Upper lobe of left lung (tissue), 6 donors: ENCODE data around the gene BICRAL. TPM values are rescaled to one million over a fixed set of nuclear protein-coding genes. Genes with fewer than 3 reads are reported as not detected.
"Not testable (repeated sequence)": the region's sequence is repeated elsewhere in the genome, so short reads cannot be mapped to it uniquely, and the experiment has no call there.

Experiments
- ATAC-seq, 2 donors: fragments of 200-7000 bp; cut with Tn5 transposase; one replicate each; pipeline ENCODE4 v1.9.1; 2022; ENCODE audit warnings: mild to moderate bottlenecking in 2 of 2, moderate library complexity in 2 of 2; ENCODE audit not compliant: low FRiP score in 2 of 2
- DNase-seq, 2 donors: peaks; one replicate each; pipeline ENCODE4 v3.0.0-alpha.2; 2019 to 2020
- H3K27ac ChIP-seq, 4 donors: fragments of 200-600 bp; sonication (generic); one replicate each; pipeline ENCODE4 v1.5.1; 2016 to 2019
- H3K27me3 ChIP-seq, 4 donors: fragments of 200-600 bp; sonication (generic); one replicate each; pipeline ENCODE4 v1.5.1; 2017 to 2019
- H3K36me3 ChIP-seq, 4 donors: fragments of 200-600 bp; sonication (generic); one replicate each; pipeline ENCODE4 v1.5.1; 2016 to 2019
- H3K4me1 ChIP-seq, 4 donors: fragments of 200-600 bp; sonication (generic); one replicate each; pipeline ENCODE4 v1.5.1; 2018 to 2019
- H3K4me3 ChIP-seq, 4 donors: fragments of 200-600 bp; sonication (generic); one replicate each; pipeline ENCODE4 v1.5.1; 2017 to 2019; ENCODE audit warnings: mild to moderate bottlenecking in 2 of 4, moderate library complexity in 1 of 4
- H3K9me3 ChIP-seq, 4 donors: fragments of 200-600 bp; sonication (generic); one replicate each; pipeline ENCODE4 v1.5.1; 2018 to 2019
- EP300 ChIP-seq, 4 donors: sonication (generic); formaldehyde crosslinking; IDR thresholded peaks; one replicate each; pipeline ENCODE4 v1.5.1; 2017; ENCODE audit warnings: antibody characterized with exemption in 4 of 4, control low read depth in 2 of 4
- POLR2A ChIP-seq, 4 donors: fragments of 450-650 bp; IDR thresholded peaks; one replicate each; pipeline ENCODE4 v1.5.1; 2016 to 2017; ENCODE audit warnings: antibody characterized with exemption in 4 of 4, mild to moderate bottlenecking in 2 of 4
- POLR2AphosphoS5 ChIP-seq, 2 donors: sonication (generic); formaldehyde crosslinking; IDR thresholded peaks; one replicate each; pipeline ENCODE4 v1.5.1; 2017; ENCODE audit warnings: antibody characterized with exemption in 2 of 2
- WGBS, 2 donors: methylation state at CpG; one replicate each; pipeline ENCODE4 v1.1.5; 2017 to 2018; 5-methylcytosine and 5-hydroxymethylcytosine counted together
- total RNA-seq, 6 donors: library from RNA; depleted of rRNA in 4 of 6; stranded (reverse); fragments of >200 nt in 4 of 6; gene quantifications; one replicate each; pipeline versions ENCODE4 v1.1.0 to v1.2.1, GENCODE V29; 2016 to 2021
- TF ChIP-seq, protein P1 (sequence below), 6 experiments: fragments of 450-650 bp in 4 of 6; fragments of 200-600 bp in 2 of 6; sonication (generic) in 2 of 6; IDR thresholded peaks; one replicate each; pipeline ENCODE4 v1.5.1; 2016 to 2019; ENCODE audit warnings: antibody characterized with exemption in 6 of 6
- donor health status: DM: no; HTN: no; CAD: no; lungs with moderate emphysema.
- donor health status: DM: no; HTN: yes; CAD: no; lungs with severe emphysema.

The BICRAL gene
- total RNA-seq, 6 donors from 2014 or later: 11.1 to 23.8 (median 14.9) TPM

DNA sequence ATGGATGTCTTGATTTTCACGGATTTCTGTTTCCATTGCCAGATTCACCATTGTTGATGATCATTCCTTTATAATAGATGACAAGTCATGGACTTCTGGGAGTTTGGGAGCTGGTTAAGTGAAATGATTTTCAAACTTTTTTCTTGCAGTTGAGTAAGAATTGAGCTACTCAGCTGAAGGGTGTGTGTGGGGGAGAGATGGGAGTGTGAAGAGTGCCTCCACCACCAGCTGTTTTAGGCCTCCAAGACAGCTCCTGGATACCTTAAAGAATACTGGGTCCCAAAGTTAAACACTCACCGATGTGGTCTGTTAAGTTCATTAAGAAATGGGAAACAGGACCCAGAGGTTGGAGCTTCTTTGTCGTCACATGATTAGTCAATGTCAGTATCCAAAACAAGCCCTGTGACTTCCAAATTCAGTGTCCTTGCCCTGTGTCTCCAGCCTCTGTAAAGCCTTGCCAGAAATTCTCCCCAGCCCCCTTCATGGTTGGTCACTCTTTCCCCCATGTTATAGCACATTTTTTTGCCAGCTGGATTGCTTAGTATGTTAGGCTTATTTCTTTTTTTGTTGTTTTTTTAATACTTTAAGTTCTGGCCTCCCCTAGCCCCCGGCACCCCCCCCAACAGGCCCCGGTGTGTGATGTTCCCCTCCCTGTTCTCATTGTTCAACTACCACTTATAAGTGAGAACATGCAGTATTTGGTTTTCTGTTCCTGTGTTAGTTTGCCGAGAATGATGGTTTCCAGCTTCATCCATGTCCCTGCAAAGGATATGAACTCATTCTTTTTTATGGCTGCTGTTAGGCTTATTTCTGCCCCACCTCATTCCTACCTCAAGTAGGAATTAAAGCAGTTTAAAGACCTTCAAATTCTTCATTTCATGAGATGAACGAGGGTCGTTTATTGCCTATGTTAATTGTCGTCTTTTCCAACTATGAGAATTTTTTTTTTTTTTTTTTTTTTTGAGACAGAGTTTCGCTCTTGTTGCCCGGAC lies 26.9 kb downstream of the BICRAL start:
- DNase-seq (no peak), ATAC-seq (no peak)
- peaks cover 4 to 17% (median 10%) of the 10 kb centered on the region in 4 donors for H3K4me1 ChIP-seq
- no peaks in the 10 kb centered on the region for H3K9me3 ChIP-seq
- TF ChIP-seq POLR2AphosphoS5 (IDR thresholded peaks at IDR 0.05) (no peak), POLR2A (IDR thresholded peaks at IDR 0.05) (no peak), EP300 (IDR thresholded peaks at IDR 0.05) (no peak)
- TF ChIP-seq, protein P1, sequence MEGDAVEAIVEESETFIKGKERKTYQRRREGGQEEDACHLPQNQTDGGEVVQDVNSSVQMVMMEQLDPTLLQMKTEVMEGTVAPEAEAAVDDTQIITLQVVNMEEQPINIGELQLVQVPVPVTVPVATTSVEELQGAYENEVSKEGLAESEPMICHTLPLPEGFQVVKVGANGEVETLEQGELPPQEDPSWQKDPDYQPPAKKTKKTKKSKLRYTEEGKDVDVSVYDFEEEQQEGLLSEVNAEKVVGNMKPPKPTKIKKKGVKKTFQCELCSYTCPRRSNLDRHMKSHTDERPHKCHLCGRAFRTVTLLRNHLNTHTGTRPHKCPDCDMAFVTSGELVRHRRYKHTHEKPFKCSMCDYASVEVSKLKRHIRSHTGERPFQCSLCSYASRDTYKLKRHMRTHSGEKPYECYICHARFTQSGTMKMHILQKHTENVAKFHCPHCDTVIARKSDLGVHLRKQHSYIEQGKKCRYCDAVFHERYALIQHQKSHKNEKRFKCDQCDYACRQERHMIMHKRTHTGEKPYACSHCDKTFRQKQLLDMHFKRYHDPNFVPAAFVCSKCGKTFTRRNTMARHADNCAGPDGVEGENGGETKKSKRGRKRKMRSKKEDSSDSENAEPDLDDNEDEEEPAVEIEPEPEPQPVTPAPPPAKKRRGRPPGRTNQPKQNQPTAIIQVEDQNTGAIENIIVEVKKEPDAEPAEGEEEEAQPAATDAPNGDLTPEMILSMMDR (IDR thresholded peaks at IDR 0.05): no peak
- 69 to 73% methylated on average over 11 of the region's 11 CpGs for WGBS, 2 donors
- H3K27me3 ChIP-seq: no peaks in the 10 kb centered on the region
- no peak overlapping the region for H3K4me3 ChIP-seq
- peak overlapping the region in 2 of 4 donors; percentile 30 for H3K27ac ChIP-seq
- peaks cover 0 to 11% (median 0%) of the 10 kb centered on the region in 4 donors for H3K36me3 ChIP-seq

DNA sequence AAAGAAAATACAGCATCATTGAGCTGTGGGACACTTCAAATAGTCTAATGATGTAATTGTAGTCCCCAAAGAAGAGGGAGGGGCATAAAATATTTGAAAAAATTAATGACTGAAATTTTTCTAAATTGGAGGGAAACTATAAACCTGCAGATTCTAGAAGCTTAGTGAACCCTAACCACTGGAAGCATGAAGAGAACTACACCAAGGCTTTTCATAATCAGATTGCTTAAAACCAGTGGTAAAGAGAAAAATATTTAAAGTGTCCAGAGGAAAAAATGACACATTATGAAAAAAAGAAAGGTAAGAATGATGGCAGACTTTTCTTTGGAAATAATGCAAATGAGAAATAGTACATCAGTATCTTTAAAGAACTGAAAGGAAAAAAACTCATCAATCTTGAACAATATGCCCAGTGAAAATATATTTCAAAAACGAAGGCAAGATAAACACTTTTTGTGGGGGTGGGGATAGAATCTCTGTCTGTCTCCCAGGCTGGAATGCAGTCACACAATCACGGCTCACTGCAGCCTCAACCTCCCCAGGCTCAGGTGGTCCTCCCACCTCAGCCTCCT lies 31.3 kb downstream of the BICRAL start:
- Histone ChIP-seq H3K4me3 (no peak overlapping the region), H3K27ac (no peak overlapping the region), H3K27me3 (no peaks in the 10 kb centered on the region), H3K4me1 (peaks cover 4 to 17% (median 10%) of the 10 kb centered on the region in 4 donors), H3K9me3 (no peaks in the 10 kb centered on the region), H3K36me3 (peaks cover 0 to 11% (median 0%) of the 10 kb centered on the region in 4 donors)
- TF ChIP-seq EP300 (IDR thresholded peaks at IDR 0.05) (no peak), POLR2A (IDR thresholded peaks at IDR 0.05) (no peak), POLR2AphosphoS5 (IDR thresholded peaks at IDR 0.05) (no peak)
- 75 to 77% methylated on average over 2 of the region's 2 CpGs for WGBS, 2 donors
- ATAC-seq (no peak), DNase-seq (no peak)

DNA sequence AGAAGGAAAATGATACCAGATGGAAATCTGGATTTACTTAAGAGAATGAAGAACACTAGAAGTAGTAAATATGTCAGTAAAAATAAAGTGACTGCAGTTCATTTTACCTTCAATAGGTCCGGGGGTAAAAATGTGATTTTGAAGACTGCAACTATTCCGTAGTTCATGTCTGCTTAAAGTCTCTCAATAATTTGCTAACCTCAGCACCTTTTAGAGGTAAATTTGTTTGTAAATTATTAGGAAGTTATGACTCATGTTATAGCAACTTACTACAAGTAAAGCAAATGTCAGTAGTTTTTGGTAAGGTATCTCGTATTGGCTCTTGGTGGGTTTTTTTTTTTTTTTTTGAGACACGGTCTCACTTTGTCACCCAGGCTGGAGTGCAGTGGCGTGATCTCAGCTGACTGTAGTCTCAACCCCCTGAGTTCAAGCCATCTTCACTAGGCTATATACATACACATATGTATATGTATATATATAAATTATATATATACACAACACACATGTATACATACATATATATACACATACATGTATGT lies 32.1 kb downstream of the BICRAL start:
- TF ChIP-seq POLR2AphosphoS5 (IDR thresholded peaks at IDR 0.05) (no peak), EP300 (IDR thresholded peaks at IDR 0.05) (no peak), POLR2A (IDR thresholded peaks at IDR 0.05) (no peak)
- TF ChIP-seq, protein P1 (IDR thresholded peaks at IDR 0.05): no peak
- ATAC-seq (no peak), DNase-seq (no peak)
- no peaks in the 10 kb centered on the region for H3K27me3 ChIP-seq
- H3K4me1 ChIP-seq: peaks cover 4 to 12% (median 8%) of the 10 kb centered on the region in 4 donors
- H3K36me3 ChIP-seq: peaks cover 0 to 11% (median 0%) of the 10 kb centered on the region in 4 donors
- 90 to 93% methylated on average over 5 of the region's 5 CpGs for WGBS, 2 donors
- H3K9me3 ChIP-seq: no peaks in the 10 kb centered on the region
- no peak overlapping the region for H3K4me3 ChIP-seq
- no peak overlapping the region for H3K27ac ChIP-seq

DNA sequence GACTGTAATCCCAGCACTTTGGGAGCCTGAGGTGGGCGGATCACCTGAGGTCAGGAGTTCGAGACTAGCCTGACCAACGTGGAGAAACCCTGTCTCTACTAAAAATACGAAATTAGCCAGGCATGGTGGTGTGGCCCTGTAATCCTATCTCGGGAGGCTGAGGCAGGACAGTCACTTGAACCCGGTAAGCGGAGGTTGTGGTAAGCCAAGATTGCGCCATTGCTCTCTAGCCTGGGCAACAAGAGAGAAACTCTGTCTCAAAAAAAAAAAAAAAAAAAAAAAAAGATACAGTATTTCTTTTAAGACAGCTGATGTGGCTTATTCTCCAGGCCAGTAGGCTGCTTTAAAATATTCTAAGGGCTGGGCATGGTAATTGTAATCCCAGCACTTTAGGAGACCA lies 33.9 kb downstream of the BICRAL start:
- H3K36me3 ChIP-seq, H3K9me3 ChIP-seq, H3K4me3 ChIP-seq, ATAC-seq, DNase-seq, H3K27me3 ChIP-seq, H3K27ac ChIP-seq: not testable (repeated sequence)
- peaks cover 6 to 16% (median 16%) of the 10 kb centered on the region in 4 donors for H3K4me1 ChIP-seq
- 78 to 89% methylated on average over 4 to 8 of the region's 8 CpGs for WGBS, 2 donors

DNA sequence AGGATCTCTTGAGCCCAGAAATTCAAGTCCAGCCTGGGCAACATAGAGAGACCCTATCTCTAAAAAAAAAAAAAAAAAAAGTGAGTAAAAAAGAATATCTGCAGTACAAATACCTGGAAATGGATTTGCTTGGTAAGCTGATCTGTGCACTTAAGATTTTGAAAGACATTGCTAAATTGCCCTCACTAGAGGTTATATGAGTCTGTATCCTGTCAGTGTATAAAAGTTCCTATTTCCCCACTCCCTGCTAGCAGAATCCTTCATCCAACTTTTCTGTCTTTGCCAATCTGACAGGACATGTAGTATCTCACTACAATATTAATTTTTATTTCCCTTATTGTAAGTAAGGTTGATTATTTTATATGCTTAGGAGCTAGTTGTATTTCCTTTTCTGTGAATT lies 36.1 kb downstream of the BICRAL start:
- TF ChIP-seq EP300 (IDR thresholded peaks at IDR 0.05) (no peak), POLR2A (IDR thresholded peaks at IDR 0.05) (no peak), POLR2AphosphoS5 (IDR thresholded peaks at IDR 0.05) (no peak)
- TF ChIP-seq, protein P1 (IDR thresholded peaks at IDR 0.05): no peak
- H3K4me3 ChIP-seq: no peak overlapping the region
- ATAC-seq (no peak), DNase-seq (no peak)
- peaks cover 2 to 9% (median 5%) of the 10 kb centered on the region in 4 donors for H3K36me3 ChIP-seq
- peaks cover 14 to 22% (median 19%) of the 10 kb centered on the region in 4 donors for H3K4me1 ChIP-seq
- H3K9me3 ChIP-seq: no peaks in the 10 kb centered on the region
- H3K27ac ChIP-seq: no peak overlapping the region
- H3K27me3 ChIP-seq: no peaks in the 10 kb centered on the region
